GM12872 (cell line): ENCODE results near the gene DNM1.

Experiments
- CTCF ChIP-seq: IDR thresholded peaks from 3 replicates; pipeline ENCODE4 v1.5.1; 2011; ENCODE audit warnings: low read depth, mild to moderate bottlenecking, low read length, moderate library complexity; ENCODE audit not compliant: insufficient read depth

Gene DNM1

DNA sequence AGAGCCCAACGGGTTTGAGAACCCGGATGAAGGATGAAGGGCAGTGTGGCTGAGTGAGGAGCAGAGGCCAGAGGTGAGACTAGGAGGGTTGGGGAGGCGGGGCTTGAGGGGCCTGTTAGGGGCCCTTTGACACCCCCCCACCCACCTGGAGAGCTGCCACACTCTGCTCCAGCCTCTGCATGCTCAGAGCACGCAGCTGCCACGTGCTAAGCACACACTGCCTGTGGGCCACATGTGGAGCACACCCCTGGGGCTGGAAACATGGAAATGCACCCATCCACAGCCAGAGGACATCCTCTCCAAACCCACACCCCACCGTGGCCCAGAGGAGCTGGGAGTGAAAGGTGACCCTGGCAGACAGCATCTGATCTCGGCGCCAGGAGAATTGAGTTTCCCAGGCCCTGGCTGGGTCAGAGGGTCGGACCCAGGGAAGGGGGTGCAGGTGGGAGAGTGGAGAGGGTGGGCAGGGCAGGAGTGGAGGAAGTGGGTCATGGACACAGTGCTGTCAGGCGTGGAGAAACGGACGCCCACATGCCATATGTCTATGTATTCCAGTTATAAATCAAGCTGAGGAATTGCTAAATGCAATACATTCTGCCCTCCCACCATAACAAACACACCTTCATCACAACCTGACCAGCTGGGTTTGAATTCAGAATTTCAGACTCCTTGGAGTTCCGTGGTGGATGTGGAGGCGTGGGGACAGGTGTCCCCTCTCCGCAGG, 5.9 kb downstream of the DNM1 start:
- no peak for TF ChIP-seq CTCF

DNA sequence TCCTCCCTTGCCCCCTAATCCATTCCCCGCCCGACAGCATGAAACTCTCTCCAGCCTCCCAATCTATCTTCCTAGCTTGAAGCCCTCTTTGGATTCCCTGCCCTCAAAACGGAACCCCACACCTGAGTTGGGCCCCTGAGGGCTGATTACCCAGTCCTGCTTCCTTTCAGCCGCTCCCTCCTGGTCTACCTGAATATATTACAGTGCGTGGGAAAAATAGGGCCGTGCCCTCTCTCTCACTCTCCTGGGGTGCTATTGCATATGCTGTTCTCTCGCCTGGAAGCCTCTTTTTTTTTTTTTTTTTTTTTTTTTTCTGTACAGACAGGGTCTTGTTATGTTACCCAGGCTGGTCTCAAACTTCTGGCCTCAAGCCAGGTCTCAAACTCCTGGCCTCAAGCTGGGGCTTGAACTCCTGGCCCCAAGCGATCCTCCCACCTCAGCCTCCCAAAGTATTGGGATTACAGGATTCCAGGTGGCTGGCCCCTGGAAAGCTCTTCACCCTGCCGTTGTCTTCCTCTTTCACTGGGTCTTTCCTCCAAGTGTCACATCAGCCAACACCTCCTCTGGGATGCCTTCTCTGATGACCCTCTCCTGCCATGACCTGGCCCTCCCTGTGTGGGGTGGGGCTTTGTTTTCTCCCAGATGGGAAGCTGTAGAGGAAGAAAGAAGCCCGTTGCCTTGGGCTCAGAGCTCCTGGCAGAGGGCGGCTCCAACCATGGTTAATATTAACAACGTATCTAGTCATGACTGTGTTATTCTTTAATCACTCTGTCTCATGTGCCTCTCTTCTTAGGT, 8.2 kb downstream of the DNM1 start:
- no peak for TF ChIP-seq CTCF

- TF ChIP-seq CTCF: no peak
These were observed 8.8 kb downstream of the DNM1 start for GRCh38 chr9:128211981-128212281.

DNA sequence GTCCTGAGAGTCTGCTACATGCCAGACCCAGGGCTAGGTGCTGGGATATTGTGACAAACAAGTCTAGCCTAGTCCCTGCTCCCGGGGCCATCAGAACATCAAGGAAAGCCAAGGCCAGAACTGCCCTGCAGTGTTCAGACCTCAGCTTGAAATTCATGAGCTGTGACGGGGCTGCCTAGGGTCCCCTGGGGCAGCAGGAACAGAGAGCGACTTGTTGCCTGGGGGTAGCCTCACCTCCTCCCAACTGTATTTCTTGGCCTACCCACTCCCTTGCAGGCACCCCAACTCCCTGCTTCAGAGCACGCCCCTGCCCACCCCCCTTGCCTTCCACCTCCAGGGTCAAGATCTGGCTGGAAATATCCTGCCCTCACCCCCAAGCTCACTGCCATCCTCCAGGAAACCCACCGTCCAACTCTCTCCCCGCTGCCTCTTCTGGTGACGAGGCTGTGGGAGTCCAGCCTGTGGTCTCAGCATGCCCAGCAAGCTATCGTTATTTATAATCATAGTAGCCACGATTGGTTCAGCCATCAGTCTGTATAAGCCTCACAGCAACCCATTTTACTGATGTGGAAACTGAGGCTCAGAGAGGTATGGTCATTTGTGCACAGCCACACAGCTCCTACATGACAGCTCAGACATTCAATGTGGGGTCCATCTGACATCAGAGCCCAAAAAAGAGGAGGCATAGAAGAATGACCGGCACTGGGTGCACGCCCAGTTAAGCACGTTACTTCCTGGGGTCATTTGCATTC, 10.7 kb downstream of the DNM1 start:
- TF ChIP-seq CTCF: no peak

- no peak for TF ChIP-seq CTCF
These were observed 11.7 kb downstream of the DNM1 start for GRCh38 chr9:128214571-128215490.

DNA sequence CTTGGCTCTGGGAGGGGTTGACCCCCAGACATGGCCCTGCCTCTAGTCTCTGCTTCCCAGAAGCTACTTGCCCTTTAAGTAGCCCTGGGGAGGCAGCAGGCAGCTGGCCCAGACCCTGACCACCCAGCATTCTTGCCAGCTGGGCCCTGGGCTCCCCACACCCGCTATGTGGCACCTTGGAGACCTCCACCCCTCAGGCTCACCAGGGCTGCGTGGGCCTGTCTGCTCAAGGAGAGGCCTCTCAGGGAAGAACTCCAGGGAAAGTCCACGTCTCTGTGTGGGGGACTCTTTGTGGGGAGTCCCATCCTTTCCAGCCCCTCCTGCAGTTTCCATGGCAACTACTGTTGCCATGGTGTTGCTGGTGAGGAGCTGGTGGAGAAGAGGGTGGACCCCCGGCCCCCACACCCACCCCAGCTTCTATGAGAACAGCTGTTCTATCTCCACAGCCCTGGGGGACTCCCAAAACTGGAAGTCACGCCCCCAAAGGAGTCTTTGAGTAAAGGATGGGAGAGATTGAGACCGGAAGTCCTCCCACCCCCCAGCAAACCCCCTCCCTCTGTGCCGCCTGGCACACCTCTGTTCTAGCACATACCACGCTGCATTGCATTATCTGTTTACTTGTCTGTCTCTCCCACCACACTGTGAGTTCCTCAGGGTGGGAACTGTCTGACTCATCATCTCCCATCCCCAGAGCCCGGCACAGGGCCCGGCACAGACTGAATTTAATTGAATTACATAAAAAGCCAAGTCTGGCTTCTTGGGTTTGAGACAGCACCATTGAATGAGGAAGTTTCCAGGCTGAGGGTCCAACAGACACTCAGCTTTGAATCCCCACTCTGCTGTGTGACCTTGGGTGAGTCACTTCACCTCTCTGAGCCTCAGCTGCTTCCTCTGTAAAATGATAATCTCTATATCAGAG, 12.6 kb downstream of the DNM1 start:
- TF ChIP-seq CTCF: no peak
